Inferior parietal cortex (tissue), 1 donor: ENCODE measurements around the gene TRPV5.
A peak's percentile ranks its signal among the peaks of the same experiment; 100 is the strongest.
"Not testable (repeated sequence)": the region's sequence is repeated elsewhere in the genome, so short reads cannot be mapped to it uniquely, and the experiment has no call there.

Experiments
- DNase-seq: peaks from one replicate; pipeline ENCODE4 v3.0.0-alpha.2; 2016; ENCODE audit errors: extremely low spot score

The TRPV5 gene

DNA sequence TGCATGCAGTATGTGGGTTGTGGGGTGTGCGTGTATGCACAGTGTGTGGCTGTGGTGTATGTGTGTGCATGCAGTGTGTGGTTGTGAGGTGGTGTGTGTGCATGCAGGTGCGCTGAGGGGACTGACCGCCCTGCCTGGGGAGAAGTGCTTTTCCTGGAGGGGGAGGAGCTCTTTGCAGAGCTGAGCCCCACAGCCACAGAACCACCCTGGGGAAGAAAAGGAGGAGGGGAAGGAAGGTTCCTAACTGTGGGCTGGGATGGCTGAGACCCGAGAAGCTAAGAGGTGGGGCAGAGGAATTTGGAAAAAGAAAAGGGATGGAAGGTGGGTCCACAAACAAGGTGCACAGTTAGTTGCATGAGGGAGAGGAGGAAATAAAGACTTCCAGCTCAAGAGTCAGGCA is at the start of gene TRPV5:
Gene TRPV5 (minus strand): TSS at position 123 of the 400 bp plus-strand sequence. CDS start 287 bp downstream, outside the sequence.
- DNase-seq: no peak

DNA sequence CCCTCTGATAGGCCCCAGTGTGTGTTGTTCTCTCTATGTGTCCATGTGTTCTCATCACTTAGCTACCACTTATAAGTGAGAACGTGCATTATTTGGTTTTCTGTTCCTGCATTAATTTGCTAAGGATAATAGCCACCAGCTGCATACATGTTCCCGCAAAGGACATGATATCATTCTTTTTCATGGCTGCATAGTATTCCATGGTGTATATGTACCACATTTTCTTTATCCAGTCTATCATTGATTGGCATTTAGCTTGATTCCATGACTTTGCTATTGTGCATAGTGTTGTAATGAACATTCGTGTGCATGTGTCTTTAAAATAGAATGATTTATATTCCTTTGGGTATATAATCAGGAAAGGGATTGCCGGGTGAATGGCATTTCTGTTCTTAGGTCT is 44.9 kb upstream of the TRPV5 start:
- DNase-seq: not testable (repeated sequence)

DNA sequence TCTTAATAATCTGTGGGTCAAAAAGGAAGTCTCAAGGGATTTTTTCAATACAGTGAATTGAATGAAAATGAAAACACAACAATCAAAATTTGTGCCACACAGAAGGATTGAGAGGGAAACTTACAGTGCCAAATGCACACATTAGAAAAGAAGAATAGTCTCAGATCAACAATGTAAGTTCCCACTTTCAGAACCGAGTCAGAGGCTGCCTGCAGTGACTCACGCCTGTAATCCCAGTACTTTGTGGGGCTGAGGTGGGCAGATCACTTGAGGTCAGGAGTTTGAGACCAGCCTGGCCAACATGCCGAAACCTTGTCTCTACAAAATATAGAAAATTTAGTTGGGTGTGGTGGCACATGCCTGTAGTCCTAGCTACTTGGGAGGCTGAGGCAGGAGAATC is 41.1 kb upstream of the TRPV5 start:
- DNase-seq: no peak

DNA sequence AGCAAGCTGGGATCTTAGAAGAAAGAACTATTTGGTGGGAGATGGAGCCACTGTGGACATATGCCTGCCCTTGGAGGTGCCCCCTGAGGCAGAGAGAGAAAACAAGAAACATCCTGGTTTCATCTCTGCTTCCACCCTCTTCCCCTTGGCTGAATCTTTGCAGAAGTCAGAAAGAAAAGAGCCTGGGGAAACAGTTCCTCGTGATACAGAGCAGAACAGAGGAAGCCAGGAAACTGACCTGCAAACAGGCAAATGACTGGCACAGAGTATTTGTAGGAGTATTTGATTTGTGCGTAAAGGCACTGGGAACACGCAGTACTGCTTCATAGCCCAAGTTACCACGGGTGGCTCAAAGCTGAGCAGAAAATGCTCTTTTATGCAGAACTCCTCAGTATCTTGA is 35.6 kb upstream of the TRPV5 start:
- no peak for DNase-seq

DNA sequence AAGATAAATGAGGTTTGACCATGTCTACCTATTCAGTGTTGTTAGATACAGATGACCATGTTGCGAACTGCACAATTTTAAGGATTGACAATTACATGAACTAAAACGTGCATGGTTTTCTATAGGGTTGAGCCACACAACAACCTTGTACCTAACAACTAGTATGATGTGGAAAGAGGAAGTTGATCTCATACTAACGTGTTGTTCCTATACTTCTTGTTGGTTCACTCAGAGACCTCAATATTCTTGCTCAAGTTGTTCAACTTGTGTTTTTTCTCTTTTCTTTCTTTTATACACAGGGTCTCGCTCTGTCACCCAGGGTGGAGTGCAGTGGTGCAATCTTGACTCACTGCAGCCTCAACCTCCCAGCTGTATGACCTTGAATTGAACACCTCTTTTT is 34.7 kb upstream of the TRPV5 start:
- DNase-seq: no peak

DNA sequence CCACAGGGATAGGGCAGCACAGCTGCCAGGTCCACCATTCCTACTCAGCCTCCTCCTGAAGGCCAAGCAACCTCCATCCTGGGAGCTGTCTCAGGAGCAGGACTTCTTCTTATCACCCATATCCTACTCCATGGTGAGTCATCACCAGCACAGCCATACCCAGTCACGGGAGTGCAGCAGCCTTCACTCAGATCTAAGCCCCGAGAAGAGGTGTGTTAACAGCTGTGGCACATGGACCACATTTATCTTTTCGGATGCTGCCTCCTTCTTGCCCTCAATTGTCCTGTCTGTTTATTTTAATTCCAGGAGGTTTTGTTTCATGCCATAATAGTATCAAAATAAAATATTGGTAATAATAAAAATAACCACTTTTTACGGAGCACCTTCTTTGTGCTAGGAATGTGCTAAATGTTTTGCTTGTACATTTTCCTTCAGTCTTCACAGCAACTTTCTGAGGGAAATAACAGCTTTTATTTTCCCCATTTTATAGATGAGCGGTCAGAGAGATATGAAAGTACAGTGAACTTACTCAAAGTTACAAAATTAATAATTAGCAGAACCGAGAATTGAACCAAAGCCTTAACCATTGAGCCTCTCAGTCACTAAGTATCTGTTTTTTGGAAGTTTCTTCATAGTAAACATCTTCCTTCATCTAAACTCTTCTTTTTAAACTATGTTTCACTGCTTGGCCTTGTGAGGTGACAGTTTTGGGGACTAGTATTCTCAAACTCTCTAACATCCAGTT is 31.1 kb upstream of the TRPV5 start:
- DNase-seq: no peak

DNA sequence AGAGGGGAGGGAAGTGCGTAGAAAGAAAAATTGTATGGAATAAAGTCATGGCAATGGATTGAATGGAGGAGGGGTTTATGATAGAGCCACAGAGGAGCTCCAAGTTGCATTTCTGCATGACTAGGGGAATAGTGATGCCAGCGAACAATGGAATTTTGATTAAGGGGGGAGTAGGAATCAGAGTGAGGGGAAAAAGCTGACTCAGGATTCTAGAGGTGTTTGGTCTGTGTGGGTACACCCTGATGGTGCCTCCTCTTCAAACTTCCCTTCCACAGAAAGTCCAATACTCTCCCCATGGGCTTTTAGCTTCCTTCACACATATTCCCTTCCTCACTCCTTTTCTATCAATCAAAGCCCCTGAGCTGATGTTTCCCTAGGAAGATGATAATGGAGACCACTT is 30.4 kb upstream of the TRPV5 start:
- DNase-seq: no peak

DNA sequence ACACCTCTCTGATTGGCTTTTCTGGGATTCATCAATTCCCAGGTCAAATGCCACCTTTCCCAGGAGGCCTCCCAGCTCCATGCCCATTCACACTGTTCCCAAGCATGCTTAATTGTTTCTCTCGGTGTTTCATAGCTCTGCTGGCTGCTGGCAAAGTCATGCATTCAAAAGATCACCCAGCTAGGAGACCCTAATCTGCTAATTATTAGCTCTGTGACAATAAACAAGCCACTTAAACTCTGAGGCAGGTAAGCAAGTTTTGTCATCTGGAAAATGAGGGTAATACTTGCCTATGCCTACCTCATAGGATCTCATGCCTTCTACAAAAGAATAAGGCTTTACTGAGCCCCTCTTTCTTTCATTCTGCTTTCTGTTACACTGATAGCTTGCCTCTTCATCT is 29.4 kb upstream of the TRPV5 start:
- no peak for DNase-seq

DNA sequence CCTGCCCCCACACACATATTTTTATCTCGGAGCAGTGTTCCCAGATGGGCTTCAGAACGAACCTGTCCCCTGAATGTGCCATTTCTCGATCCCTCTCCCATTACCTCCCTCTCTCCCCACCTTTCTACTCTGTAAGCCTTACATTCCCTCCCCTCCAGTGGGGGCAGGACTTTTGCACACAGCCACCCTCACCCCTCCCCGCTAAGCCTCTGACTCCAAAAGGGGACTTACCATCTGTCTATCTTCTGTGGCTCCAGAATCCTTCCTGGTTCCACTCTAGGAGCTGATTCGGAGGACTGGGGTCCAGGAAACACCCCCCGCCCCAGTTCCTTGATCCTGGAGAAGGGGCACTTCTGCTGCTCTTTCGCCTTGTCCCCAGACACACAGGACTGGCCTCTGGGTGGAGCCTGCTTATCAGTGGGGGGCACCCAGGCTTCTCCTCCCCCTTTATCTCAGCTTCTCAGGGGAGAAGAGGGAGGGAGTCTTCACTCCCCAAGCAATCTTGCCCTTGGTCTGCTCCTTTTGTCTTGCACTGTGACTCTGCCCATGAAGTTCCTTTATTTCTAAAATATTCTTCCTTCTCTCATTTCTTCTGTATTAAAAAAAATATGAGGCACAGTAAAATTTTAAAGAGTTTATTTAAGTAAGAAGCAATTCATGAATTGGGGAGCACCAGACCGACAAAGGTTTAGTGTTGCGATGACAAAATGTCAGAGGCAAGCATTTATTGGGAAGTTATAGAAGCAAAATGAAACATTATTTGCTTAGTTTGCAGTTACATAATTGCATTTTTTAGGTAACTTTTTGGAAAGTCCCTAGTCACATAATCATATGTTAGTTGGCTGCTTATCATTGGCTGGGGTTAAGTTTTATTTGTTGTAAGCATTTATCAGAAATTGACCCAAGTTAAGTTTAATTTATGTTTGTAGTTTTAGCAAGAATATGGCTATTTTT is 28.7 kb upstream of the TRPV5 start, which contains the start of gene KEL:
Gene KEL (minus strand): TSS at position 391 of the 954 bp plus-strand sequence. CDS start 157 bp downstream, at position 234.
- peak; percentile 25 for DNase-seq

DNA sequence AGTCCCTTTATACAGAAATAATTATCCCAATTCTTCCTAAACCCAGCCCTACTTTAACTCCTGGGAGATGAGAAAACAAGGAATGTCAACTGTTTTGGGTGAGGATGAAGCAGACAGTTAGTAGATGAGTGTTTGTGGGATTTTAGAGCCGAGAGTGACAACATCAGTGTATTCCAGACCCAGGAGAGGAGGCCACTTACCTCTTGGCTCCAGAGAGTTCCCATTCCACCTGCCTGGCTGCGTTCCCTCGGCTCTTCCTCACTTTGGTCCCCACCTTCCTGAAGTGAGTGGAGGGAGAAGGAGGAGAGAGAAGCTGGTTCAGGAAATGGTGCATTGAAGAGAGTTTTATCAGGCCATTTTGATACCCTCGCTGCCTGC is 28.0 kb upstream of the TRPV5 start:
- DNase-seq: no peak

DNA sequence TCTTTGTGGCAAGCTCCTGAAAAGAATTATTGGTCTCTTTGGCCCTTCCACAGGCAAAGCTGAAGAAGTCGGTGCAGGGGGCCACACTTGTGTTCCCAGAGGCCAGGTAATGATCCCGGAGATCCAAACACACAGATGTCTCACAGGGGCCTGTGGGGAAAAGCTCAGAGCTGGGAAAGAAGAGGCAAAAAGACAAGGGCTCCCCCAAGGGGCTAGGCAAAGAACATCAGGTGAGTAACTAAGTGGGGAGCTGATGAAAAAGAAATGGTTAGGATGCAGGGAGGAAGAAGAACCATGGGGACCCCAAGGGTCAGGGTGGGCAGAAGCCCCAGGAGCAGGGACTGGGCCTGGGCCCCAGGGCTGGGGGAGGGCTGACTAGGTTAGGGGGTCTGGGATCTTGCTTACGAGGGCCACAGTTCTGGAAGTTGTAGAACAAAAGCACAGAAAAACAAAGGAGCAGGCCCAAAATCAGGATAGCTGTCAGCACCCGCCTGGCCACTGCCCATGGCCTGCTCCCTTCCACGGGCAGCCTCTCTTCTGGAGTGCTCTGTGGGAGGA is 27.5 kb upstream of the TRPV5 start:
- DNase-seq: no peak

DNA sequence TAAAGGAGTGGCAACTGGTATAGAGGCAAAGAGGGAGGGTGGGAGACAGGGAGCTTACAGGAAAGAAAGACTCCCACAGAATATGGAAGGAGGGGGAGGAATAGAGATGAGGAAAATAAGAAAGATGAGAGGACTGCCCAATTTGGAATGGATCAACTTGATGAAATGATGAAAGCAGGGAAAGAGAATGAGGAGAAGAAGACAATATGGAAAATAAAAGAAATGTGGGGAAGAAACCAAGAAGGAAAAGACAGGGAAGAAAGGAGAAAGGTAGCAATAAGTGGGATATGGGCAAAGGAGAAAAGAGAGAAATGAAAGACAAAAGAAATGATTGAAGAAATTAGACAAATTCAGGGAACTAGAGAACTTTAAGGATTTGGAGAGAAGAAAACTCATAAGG is 25.7 kb upstream of the TRPV5 start:
- DNase-seq: no peak

DNA sequence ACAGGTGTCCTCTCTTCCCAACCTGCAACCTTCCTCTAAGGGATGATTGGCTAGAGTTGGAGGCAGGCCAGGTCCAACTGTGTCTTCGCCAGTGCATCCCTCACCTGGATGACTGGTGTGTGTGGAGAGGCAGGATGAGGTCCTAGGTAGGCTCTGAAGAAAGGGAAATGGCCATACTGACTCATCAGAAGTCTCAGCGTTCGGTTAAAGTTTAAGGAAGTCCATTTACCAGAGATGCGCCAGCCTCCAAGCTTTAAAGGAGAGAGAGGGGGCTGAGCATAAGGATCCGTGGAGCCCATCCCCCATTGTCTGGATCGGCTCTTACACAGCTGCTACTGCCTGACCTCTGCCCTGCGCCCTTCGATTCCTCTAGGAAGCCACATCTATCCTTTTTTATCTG is 24.2 kb upstream of the TRPV5 start:
- no peak for DNase-seq

DNA sequence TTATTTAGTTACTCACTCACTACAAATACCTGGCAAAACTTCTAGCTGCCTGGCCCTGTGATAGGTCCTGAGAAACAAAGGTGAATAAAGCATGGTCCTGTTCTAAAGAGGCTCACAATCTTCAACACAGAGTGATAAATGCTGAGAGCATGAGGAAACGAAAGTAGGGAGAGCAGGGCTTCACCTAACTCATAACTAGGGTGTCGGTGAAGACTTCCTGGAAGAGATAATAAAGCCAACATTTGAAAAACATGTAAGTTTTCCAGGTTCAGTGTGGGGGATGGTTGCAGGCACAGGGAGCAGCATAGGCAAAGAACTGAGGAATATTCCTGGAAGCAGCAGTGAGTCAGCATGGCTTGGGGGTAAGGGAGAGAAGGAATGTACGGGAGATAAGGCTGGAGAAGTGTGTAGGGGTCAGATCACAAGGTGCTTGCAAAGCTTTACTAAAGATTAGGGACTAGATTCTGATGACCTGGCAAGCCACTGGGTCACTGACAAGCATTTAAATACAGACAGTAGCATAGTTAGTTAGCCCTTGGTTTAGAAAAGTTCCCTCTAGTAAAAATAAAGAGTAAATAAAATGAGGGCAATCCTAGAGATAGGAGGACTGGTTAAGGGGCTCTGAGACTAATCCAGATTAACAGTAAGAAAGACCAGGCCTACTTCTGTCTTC is 23.5 kb upstream of the TRPV5 start:
- DNase-seq: no peak

DNA sequence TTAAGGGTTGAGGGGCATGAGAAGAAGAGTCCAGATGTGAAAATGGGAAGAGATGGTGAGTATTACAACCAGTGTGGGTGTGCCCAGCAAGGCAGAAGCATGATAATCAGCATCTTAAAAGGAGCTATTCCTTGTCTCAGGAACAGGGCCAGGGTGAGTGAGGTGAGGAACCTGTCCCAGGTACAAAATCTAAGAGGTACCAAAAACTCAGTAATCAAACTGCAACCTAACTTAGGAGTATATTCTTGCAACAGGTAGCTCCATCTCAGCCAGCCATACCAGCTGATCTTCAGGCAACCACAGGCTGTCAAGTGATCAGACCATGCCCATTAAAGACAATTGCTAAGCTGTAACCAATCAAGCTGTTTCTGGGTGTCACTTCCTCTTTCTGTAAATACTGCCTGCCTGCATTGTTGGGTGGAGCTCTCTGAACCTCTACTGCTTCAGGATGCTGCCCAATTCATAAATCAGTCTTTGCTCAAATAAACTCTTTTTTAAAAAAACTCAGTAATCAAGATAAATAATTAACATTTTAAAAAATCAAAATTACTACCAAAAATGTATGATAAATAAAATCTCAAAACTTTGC is 21.2 kb upstream of the TRPV5 start:
- DNase-seq: no peak

DNA sequence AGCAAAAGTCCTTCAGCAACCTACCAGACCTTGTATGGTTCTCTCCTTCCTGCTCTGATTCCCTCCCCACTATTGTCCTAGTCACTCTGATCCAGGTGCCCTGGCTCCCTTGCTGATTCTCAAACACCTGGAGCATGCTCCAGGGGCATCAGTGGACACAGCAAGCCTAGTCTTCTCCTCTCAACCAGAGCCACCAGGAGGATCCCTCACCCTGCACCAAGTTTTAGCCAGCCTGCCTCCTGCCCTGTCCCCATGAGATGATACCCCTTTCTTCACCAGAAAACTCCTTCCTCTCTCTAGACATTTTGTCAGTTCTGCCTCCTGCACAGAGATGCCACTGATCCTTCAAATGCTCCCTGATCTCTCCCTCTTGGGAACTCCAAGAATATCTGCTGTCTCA is 16.7 kb upstream of the TRPV5 start:
- DNase-seq: no peak

DNA sequence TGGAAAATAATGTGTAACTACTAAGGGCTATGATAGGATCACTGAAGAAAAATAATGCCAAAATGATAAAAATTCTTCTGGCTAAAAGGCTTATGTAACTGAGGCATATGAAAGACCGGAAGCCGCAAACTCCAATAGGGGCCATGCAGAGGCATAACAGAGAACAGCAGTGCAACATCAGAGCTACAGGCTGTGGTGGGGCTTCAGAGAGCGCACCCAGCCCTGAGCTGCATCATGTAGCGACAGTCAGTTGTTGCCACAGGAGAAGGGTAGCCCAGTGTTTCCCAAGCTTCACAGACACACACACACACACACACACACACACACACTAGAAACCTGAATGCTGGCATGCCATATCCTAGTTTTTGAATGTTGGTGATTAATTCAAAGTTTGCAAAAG is 15.1 kb upstream of the TRPV5 start:
- no peak for DNase-seq

DNA sequence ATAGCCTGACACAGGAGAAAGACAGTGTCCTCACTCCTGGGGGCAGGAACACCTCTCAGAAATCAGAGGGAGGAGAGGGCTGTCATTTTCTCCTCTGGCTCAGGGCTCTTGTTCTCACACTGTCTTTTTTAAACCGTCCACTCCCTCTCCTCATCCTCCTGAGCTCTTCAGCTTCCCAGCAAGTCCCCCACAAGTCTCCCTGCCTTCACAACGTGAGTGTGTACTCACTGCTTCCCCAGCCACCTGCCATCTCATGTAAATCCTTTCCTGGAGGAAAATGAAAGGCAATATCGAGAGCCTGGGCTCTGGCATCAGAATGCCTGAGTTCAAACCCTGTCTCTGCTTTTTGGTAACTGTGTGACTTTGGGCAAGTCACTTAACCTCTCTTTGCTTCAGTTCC is 11.5 kb upstream of the TRPV5 start:
- no peak for DNase-seq

DNA sequence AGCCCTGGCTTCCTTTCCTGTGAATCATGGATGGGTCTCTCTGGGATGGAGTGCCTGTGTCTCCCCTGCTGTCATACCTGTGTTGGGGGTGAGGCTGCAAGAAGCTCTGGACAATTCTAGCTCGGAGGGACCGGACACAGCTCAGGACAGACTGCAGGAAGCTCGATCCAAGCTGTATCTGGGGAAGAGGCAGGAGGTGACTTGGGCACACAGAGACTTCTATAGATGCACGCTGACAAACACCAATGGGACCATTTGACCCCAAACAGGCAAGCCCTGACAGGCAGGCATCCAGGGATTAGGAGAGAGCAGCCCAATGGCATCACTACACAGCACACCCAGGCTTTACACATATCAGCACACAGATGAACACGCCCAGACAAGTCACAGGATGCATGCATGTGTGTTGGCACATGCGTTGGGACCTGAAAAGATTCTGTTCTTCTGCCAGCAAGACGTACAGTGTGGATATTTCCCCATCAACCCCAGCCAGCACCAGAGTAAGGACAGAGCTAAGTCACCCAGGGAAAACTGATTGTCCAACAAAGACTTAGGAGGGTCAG is 10.2 kb upstream of the TRPV5 start:
- no peak for DNase-seq

DNA sequence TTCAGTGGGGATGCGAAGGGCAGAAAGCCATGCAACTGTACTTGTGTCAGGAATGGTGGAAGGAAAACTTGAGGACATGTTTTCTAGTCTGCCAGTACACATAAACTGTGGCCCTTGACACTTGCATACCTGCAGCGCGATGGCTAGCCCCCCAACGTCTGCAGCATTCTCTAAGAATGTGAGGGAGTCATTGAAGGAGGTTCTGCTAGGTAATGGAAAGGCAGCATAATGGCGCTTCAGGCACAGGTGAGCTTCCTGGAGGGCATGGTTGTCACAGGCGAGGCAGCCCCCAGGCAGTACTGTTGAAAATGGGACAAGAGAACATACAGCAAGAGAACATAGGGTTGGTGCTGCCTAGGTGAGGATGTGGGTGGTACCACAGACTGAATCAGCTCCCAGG is 9.2 kb upstream of the TRPV5 start:
- no peak for DNase-seq

DNA sequence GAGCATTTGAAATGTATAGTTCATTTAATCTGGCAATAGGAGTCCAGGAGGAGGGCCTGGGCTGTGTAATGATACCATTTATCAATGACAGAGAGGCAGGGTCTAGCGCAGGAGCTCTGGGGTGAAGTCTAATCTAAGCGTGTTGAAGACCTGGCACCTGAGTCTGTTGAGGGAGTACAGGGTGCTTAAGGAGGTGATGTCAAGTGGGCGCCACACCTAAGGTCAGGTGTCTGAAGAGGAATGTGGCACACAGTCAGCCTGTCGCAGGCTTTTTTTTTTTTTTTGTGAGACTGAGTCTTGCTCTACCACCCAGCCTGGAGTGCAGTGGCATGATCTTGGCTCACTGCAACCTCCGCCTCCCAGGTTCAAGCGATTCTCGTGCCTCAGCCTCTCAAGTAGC is 8.0 kb upstream of the TRPV5 start:
- no peak for DNase-seq
